Limb (tissue), 2 donors: ENCODE results near the gene TSPAN19.
"Not testable (repeated sequence)": the region's sequence is repeated elsewhere in the genome, so short reads cannot be mapped to it uniquely, and the experiment has no call there.

Experiments used
- DNase-seq, 2 donors: peaks; one replicate each; pipeline ENCODE4 v3.0.0-alpha.2; 2016; ENCODE audit errors: extremely low spot score in 2 of 2

TSPAN19 gene

DNA sequence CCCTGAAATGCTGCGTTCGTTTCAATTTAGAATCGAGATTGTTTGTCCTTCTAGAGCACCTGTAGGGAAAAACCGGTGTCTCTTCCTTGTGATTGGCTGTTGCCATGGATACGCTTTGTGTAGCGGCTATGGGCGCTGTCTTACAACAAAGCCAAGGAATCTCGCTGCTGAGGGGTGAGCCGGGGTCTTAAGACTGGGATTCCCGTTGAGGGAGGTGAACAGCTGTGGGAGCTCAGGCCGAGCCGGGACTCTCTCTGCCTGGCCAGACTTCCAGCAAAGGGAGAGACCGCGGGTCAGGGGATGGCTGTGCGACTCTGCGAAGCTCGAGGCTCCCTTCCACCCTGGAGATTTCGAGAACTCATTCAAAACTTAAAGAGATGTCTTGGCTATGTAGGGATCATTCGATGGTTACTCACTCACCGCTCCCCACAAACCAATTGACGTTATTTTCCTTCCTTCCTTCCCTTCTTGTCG, at the start of gene TSPAN19, which contains the start of gene LRRIQ1:
Gene TSPAN19, minus strand, starts transcription at position 44 of the 474 bp plus-strand sequence. CDS start 6,331 bp downstream, outside the sequence.
Gene LRRIQ1, plus strand, starts transcription at position 118 of the 474 bp plus-strand sequence. CDS start 1,826 bp downstream, outside the sequence.
- peak; percentile 85 to 95 for DNase-seq

DNA sequence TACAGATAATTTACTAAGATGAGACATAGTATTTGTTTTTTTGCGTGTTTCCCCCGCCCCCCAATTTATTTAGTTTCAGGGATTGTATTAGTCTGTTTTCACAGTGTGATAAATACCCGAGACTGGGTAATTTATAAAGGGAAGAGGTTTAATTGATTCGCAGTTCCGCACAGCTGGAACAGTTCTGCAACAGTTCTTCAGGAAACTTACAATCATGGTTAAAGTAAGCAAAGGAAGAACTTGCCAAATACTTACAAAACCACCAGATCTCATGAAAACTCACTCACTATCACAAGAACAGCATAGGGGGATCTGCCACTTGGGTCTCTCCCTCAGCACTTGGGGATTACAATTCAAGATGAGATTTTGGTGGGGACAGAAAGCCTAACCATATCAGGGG, 49.0 kb upstream of the TSPAN19 start:
- DNase-seq = no peak

DNA sequence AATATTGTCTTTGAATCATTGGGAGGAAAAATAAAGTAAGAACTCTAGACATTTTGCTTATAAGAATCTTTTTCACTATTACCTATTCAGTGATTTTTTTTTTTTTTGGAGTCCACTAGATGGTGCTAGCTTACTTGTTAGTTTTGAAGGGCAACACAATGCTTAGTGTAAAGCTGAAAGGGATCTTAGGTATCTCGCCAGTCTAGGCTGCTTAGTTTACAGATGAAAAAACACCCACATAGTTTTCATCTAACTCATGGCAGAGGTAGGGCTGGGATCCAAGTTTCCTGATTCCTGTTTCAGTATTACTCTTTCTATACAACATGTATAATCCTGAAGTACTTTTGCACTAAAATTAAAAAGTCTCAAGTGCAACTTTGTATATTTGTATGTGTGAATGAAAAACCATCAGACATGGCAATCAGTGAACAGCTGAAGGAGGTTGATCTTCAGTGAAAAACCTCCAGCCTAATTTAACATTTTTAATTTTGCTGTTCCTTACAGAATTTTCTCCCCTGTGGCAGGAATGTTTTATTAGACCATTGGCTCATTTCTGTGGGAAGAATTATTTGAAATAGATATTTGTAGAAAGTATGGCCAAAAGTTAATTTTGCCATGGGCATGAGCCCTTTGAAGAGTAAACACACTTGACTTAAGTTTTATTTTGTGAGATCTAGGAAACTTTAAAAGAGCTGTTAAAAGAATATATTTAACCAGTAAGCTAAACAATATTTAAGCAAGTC, 40.8 kb upstream of the TSPAN19 start:
- peak in 1 of 2 donors; percentile 74 for DNase-seq

DNA sequence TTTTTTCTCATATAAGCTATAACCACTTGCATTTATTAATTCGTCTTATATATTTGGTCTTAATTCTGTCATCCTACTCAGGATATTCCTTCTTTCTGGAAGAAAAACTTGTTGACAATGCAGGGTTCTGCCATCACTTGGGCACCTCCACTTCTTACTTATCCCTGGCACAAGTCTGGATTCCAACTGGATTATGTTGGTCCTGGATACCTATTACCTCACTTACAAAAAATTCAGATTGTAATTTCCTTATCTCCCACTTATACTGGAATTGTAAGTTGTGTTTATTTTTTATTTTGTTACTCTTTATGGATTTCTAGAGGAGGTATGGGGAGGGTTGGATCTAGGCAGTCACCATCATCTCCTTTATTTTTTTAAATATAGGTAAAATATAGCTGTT, 36.7 kb upstream of the TSPAN19 start:
- no peak for DNase-seq

DNA sequence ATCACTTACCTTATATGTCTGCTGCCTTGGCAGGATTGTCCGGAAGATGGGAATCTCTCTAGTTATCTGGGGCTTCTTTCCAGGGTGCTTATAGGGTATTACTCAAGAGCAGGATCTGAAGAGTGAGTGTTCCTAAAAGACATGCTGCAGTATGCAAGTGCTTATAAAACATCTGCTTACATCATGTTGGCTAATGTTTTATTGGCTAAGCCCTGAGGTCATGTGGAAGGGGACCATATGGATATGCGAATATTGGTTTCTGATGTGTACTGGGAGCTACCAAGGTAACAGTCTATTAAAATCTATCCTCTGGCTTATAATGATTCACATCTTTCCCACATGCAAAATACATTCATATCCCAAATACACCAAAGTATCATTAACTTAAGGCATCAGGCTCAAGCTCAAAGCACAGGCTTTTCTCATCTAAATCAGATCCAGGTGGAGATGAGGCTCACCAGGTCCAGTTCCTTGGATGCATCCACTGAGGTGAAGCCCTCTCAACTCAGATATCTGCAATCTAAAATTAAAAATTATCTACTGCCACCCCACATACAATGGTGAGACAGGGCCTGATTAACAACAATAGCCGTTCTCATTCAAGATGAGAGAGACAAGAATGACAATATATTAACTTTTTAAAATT, 29.9 kb upstream of the TSPAN19 start:
- DNase-seq = peak in 1 of 2 donors; percentile 29

DNA sequence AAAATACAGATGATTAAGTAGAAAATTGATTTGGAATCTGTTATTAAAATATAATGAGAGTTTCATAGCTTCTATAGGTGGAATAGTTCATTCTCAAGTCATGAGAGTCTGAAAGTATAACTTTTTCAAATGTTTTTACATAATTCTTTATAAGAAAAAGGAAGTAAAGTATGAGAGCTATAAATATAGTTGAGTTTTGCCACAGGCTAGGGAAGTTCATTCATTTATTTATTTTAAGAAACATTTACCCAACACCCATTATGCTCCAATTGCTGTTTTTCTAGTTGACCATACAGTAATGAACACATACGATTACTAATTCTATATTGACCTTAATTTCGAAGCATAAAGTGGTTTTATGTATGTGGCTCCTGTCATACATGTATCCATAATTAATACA, 24.8 kb upstream of the TSPAN19 start:
- DNase-seq = no peak

DNA sequence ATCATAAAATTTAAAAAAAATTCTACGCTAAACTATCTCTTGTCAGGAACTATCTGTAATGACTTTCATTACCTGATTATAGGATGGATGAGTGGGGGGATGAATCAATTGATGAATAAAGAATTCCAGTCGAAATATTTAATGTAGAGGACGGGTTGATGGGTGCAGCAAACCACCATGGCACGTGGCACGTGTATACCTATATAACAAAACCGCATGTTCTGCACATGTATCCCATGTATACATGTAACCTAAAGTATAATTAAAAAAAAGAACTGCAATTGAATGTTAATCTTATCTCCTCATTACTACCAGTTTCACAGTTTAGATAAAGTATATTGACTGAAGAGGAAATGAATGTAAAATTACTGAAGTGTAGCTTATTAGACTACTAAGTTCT, 23.5 kb upstream of the TSPAN19 start:
- DNase-seq = no peak

DNA sequence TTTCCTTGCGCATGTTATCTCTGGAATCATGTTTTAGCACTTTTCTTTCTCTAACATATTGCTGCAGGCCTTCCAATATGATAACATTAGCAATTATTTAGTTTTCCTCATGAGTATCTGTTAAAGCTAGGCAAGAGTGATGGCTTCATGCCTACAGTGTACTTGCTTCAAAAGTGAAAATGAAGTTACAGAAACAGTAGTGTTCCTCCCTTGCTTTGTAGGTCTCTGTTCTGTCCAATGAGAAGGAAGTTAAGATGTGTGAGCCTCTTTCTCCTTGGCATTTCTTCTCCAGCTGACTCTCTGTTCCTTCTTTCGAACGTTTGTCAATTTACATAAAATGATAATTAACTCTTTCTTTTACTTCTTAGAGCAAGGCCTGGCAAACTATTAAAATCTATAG, 22.3 kb upstream of the TSPAN19 start:
- no peak for DNase-seq

DNA sequence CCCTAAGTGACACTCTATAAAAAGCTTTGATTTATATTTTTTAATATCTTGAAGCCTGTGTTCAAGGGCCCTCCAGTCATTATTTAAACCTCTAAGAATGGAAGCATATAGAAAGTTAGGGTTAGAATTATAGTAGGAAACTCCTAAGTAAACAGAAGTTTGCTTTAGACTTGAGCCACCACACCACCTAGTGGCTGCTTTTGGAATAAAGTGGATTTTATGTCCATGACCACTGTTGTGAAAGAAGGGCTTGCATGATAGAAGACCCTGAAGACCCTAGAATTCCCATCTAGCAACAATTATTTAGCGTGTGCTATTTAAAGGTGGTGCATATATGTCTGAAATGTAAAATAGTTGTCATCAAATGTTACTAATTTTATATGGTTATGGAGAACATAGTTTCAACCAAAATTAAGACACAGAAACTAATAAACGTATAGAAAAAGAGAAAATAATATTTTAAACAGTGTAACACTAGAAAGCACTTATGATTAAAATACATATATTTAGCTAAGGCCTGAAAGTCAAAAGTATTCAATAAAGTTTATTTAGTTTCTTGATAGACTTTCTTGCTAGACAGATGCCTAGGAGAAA, 21.4 kb upstream of the TSPAN19 start:
- DNase-seq = peak in 1 of 2 donors; percentile 52

DNA sequence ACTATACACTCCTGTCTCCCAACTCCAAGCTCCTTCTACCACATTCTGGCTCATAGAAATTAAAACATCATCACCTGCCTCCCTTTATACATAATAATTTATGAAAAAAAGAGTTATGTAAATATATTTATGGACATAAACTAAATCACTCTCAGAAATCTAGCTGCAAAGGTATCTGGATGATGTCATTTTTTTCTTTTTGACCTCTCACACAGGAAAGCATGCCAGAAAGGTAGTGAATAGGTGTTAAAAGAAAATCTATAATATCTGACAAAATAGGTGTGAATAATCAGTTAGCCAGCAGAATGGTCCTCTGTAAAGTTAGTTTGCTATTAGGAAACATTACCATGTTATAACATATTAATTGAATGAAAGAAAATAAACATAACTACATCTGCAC, 7.8 kb upstream of the TSPAN19 start:
- no peak for DNase-seq

DNA sequence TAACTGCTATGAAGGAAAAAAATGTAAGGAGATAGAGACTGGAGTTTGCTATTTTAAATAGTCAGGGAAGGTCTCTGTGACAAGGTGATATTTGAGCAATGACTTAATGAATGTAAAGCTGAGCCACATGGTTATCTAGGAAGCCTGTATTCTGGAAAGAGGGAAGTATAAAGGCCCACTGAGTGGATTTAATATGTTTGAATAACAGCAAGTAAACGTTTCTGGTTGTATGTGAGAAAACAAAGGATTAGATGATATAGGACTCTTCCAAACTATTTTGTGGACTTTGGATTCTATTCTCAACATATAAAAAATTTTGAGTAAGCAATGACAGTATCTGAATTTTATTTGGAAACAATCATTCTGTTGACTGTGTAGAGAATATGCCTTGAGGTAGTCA, 5.3 kb upstream of the TSPAN19 start:
- DNase-seq = no peak

DNA sequence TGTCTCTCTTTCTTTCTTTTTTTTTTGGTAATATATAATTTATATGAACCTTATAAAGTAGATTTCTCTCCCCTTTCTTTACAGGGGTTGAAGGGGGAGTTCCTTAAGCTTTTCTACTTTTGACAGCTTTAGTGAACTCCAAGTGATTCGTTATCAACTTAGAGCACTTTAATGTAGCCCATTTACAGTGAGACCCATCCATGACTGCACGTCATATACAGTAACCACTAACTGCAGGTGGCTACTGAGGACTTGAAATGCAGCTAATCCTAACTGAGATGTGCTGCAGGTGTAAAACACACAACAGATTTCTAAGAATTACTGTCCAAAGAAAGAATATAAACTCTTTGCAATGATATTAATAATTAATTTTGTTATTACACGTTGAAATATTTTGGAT, 656 bp upstream of the TSPAN19 start:
- no peak for DNase-seq

DNA sequence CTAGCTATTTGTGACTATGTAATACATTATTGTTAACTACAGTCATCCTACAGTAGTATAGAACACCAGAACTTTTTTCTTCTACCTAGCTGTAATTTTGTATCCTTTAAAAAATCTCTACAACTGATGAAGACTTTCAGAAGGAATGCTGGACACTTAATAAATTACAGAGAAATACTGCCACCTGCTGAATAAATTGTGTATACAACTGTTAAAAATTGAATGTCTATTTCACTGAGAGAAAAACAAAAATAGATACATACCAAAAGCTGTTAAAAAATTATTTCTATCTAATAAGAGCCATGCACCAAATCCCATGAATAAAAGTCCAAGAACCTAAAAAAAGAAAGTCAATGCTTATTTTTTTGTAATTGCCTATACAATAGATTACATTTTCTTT, 6.6 kb downstream of the TSPAN19 start:
- peak in 1 of 2 donors; percentile 72 for DNase-seq

DNA sequence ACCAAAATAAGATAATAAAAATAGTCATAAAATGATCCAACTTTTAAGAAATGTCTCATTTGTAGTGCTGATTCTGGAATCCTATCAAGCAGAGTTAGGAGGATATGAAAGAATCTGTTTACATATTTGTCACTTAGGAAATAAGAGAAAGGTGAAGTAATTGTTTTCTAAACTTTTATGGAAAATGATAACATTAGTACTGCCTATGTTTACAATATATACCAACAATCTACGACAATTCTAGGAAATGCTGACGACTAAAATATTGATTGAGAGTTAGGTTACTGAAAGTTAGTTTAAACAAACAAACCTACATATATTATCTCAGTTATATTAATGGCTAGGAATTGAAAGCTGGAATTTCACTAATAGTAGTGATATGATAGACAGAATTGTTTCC, 18.0 kb downstream of the TSPAN19 start:
- no peak for DNase-seq

DNA sequence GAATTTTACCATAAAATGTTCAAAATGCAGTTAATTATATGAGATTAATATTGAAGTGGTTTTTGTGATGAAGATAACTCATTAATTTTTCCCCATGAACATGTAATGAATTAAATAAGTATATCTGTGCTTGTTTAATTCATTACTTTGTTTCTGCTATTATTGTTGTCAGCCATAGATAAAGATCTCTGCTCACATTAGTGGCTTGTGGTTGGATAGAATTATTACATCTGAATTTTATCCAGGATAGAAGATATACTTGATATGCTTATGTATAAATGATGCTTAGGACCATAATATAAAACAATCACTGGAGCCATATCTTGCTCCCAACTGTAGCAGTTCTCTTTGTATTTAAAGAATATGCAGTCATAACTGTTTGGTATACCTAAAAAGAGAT, 18.5 kb downstream of the TSPAN19 start:
- DNase-seq = no peak

DNA sequence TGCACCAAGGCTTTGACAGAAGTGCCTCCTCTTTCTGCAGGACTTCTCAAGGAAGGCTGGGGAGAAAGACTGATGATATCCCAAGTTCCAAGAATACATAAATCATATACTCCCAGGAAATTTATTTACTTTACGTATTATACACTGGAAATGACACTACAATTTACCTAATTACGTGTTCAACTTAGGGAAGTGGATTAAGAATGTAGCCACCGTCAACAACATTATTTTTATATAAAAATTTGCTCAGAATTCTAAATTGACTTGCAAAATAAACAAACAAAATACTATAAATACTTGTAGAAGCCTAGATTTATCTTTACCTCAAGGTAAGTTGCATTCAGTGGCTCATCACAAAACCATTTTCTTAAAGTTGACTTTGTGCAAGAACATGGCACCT, 18.9 kb downstream of the TSPAN19 start:
- DNase-seq = no peak

DNA sequence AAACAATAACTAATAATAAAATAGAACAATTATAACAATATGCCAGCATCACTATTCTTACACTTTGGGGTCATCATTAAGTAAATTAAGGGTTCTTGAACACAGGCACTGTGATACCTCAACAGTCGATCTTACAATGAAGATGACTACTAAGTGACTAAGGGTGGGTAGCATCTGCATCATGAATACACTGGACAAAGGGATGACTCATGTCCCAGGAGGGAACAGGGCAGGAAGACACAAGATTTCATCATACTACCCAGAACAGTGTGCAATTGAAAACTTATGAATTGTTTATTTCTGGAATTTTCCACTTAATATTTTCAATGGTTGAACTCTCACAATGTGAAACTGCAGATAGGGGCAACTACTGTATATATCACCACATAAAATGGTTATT, 19.7 kb downstream of the TSPAN19 start:
- DNase-seq = no peak

DNA sequence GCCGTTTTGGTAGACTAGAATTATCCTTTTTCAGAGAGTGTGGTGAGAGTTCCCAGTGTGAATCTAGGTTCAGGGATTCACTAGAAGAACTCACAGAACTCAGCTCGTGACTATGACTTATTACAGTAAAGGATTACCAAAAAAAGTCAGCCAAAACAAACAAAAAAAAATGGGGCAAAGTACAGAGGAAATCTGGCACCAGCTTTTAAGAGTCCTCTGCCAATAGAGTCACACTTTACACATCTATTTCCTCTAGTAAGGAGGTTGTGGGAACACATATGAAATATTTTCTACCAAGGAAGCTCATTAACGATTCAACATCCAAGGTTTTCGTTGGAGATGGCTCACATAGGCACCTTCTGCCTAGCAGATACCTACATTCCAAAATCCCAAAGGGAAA, 28.2 kb downstream of the TSPAN19 start:
- DNase-seq = no peak

DNA sequence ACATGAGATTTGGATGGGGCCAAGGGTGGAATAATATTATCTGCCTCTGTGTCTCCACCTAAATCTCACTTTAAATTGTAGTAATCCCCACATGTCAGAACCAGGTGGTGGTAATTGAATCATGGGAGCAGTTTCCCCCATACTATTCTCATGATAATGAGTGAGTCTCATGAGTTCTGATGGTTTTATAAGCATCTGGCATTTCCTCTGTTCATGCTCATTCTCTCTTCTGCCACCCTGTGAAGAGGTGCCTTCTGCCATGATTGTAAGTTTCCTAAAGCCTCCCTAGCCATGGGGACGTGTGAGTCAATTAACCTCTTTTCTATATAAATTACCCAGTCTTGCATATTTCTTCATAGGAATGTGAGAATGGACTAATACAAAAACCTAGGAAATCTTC, 29.9 kb downstream of the TSPAN19 start:
- no peak for DNase-seq

DNA sequence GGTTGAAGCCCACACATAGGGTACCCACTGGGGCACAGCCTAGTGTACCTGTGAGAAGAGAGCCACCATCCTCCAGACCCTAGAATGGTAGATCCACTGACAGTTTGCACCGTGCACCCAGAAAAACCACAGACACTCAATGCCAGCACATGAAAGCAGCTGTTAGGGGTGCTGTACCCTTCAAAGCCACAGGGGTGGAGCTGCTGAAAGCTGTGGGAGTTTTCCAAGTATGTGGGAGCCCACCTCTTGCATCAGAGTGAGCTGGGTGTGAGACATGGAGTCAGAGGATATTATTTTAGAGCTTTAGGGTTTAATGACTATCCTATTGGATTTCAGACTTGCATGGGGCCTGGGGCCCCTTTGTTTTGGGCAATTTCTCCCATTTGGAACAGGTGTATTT, 30.5 kb downstream of the TSPAN19 start:
- no peak for DNase-seq

DNA sequence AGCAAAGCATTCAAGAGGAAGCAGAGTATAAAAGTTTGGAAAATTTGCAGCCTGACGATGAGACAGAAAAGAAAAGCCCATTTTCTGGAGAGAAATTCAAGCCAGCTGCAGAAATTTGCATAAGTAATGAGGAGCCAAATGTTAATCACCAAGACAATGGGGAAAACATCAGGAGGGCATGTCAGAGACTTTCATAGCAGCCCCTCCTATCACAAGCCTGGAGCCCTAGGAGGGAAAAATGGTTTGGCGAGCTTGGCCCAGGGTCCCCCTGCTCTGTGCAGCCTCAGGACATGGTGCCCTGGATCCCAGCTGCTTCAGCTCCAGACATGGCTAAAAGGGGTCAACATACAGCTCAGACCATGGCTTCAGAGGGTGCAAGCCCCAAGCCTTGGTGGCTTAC, 31.0 kb downstream of the TSPAN19 start:
- DNase-seq = not testable (repeated sequence)

DNA sequence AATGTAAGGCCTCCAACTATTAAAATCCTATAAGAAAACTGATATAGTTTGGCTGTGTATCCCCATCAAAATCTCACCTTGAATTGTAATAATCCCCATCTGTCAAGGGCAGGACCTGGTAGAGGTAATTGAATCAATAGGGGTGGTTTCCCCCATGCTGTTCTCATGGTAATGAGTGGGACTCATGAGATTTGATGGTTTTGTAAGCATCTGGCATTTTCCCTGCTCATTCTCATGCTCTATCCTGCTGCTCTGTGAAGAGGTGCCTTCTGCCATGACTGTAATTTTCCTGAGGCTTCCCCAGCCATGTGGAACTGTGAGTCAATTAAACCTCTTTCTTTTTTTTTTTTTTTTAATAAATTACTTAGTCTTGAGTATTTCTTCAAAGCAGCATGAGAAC, 31.9 kb downstream of the TSPAN19 start:
- DNase-seq = no peak
